GM21576 (cell line): Measurements from ENCODE around the gene HSD17B4.
"Not testable (repeated sequence)": the region's sequence is repeated elsewhere in the genome, so short reads cannot be mapped to it uniquely, and the experiment has no call there.

Source experiments
- ATAC-seq: cut with Tn5 transposase; IDR thresholded peaks from one replicate; pipeline ENCODE4 v1.9.1; 2021; ENCODE audit warnings: mild to moderate bottlenecking, moderate library complexity; ENCODE audit not compliant: unreplicated experiment

HSD17B4 gene

GRCh38 chr5:119452373-119453039 is at the start of gene HSD17B4:
TSS of gene HSD17B4 (plus strand) at chr5:119452497. CDS start at chr5:119452576, 79 bp downstream.
- peak; percentile 94 for ATAC-seq

GRCh38 chr5:119402555-119402954 is 49.7 kb upstream of the HSD17B4 start:
- ATAC-seq: no peak

GRCh38 chr5:119404033-119404432 is 48.3 kb upstream of the HSD17B4 start:
- no peak for ATAC-seq

- ATAC-seq: peak; percentile 41
These were observed 46.9 kb upstream of the HSD17B4 start for GRCh38 chr5:119405419-119405818.

- ATAC-seq: no peak
These were observed 45.7 kb upstream of the HSD17B4 start for GRCh38 chr5:119406551-119407110.

GRCh38 chr5:119409235-119409815 is 43.0 kb upstream of the HSD17B4 start:
- ATAC-seq: peak; percentile 41

- ATAC-seq: no peak
These were observed 41.7 kb upstream of the HSD17B4 start for GRCh38 chr5:119410448-119411159.

- ATAC-seq: peak; percentile 62
These were observed 40.7 kb upstream of the HSD17B4 start for GRCh38 chr5:119411361-119412278.

GRCh38 chr5:119412279-119413227 is 39.7 kb upstream of the HSD17B4 start:
- no peak for ATAC-seq

GRCh38 chr5:119414124-119414734 is 38.1 kb upstream of the HSD17B4 start:
- ATAC-seq: not testable (repeated sequence)

- ATAC-seq: no peak
These were observed 34.2 kb upstream of the HSD17B4 start for GRCh38 chr5:119417891-119418605.

GRCh38 chr5:119418606-119419100 is 33.6 kb upstream of the HSD17B4 start:
- peak; percentile 76 for ATAC-seq

GRCh38 chr5:119420169-119420568 is 32.1 kb upstream of the HSD17B4 start:
- ATAC-seq: no peak

- no peak for ATAC-seq
These were observed 26.2 kb upstream of the HSD17B4 start for GRCh38 chr5:119426057-119426456.

GRCh38 chr5:119427060-119427459 is 25.2 kb upstream of the HSD17B4 start:
- no peak for ATAC-seq

- ATAC-seq: not testable (repeated sequence)
These were observed 24.7 kb upstream of the HSD17B4 start for GRCh38 chr5:119427596-119427995.

- not testable (repeated sequence) for ATAC-seq
These were observed 24.1 kb upstream of the HSD17B4 start for GRCh38 chr5:119428166-119428565.

- not testable (repeated sequence) for ATAC-seq
These were observed 23.7 kb upstream of the HSD17B4 start for GRCh38 chr5:119428574-119428973.
